ENCODE results near the gene JAKMIP2.
A peak's percentile ranks its signal among the peaks of the same experiment; 100 is the strongest.
"Not testable (repeated sequence)": the region's sequence is repeated elsewhere in the genome, so short reads cannot be mapped to it uniquely, and the experiment has no call there.

JAKMIP2 gene

DNA sequence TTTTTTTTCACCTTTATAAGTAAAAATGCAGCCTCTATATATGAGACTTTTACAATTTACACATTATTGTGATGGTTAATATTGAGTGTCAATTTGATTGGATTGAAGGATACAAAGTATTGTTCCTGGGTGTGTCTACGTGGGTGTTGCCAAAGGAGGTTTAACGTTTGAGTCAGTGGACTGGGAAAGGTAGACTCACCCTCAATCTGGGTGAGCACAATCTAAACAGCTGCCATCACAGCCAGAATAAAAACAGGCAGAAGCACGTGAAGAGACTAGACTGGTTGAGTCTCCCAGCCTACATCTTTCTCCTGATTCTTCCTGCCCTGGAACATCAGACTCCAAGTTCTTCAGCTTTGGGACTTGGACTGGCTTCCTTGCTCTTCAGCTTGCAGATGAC is 139.9 kb downstream of the JAKMIP2 start:
- DNase-seq = no peak

DNA sequence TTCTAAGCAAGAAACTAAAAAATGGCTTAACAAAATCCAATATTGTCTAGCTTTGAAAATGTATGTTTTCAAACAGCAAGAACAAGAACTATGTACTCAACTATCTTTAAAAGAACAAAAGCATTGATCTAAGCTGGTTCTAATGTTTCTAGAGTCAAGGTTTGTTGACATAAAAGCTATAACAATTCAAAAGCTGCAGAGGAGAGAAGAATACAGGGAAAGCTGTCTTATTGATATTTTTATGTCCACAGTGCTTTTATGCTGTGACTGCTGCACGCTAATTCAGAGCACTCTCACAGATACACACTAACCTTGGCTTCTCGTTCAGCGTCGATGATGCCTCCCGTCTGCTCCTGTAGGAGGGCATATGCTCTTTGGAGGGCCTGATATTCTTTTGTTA is 143.2 kb downstream of the JAKMIP2 start:
- no peak for DNase-seq

DNA sequence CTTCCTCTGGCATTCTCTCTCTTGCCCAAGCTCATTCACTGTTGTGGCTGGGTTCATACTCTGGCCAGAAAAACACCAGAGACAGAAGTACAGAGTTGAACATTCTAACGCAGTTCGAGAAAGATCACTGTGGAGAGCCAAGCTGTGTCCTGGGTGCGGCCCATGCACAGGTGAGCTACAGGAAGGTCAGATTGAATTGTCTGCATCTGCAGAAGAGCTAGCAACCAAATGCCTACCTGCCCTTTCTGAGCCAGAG is 145.9 kb downstream of the JAKMIP2 start:
- DNase-seq = no peak

DNA sequence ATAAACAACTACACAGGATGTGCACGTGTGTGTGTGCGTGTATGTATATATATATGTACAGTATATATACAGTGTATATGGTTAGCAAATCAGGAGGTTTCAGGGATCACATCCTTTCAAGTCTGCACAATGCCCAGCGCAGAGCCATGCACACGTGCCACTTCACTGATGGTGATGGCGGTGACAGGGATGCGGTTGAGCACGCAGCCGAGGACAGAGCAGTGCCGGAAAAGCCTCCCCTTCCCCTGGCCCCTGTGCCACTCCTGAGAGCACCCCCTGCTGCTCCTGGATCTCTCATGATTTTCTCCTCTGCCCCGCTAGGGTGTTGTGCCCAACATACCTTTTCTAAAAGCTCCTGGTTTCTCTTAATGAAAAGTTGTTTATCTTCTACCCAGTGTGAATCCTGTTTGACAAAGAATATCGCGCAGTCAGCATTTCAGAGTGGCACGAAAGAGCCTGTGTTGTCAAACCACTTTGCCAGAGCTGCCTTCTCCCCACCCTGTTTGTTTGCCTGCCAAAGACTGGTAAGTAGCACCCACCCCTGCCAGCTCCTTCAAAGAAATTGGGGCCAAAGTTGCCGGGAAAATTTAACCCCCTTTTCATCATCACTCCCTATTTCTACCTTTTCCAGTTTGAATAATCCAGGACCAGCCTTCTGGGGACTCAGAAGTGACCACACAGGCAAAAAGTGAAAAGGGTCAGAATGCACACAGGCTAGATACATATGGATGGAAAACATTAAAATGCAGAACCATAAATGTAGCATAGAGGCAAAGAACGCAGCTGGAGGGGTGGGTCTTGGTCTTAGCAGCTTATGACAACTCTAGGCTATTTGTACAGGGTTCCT is 146.4 kb downstream of the JAKMIP2 start:
- DNase-seq = no peak

DNA sequence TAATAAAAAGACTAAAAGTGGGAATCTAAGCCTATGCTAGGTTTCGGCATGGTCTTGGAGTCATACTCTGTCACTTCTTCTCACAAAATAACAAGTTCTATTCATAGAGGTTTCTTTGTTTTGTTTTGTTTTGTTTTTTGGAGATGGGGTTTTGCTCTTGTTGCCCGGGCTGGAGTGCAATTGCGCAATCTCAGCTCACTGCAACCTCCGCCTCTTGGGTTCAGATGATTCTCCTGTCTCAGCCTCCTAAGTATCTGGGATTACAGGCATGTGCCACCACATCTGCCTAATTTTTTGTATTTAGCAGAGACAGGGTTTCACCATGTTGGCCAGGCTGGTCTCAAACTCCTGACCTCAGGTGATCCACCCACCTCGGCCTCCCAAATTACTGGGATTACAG is 147.1 kb downstream of the JAKMIP2 start:
- DNase-seq = not testable (repeated sequence)

DNA sequence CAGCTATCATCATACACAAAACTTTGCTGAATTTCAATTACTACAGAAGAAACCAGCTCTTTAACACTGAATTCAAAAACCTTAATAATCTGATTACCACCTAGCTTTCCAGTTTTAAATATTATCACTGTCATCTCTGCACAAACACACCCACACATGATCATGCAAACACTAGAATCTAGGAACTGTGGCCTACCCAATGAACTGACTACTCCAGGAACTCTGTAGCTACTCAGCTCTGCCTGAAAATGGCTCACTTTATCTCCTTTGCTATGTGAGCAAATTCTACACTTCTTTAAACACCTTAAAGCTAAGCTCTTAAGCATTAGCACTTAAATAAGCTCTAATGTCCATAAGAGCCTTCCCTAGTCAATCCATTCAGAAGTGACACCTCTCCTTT is 149.4 kb downstream of the JAKMIP2 start:
- DNase-seq = no peak

DNA sequence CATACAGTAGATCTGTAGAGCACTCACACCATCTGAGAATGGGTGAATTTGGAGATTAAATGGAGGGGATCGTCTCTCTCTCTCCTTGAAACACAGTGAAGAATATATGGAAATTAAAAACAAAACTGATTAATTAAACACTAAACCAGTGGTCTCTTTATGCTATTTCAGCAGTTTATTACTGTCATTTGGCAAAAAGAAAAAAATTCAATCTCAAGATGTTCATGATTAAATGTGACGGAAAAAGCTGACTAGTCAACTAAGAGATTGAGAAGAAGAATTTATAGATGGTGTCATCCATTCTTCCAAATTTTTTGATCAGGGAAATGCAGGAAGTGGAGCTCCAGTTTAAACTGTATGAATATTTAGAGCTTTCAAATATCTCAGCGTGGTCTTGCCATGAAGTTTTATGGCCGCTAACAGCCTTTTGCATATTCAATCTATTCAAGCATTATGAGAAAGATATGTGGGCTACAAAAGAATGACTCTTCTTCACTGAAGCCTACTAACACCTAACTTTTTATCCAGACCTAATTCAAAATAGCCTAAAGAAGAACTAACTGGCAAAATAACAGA is 151.0 kb downstream of the JAKMIP2 start:
- DNase-seq = no peak

DNA sequence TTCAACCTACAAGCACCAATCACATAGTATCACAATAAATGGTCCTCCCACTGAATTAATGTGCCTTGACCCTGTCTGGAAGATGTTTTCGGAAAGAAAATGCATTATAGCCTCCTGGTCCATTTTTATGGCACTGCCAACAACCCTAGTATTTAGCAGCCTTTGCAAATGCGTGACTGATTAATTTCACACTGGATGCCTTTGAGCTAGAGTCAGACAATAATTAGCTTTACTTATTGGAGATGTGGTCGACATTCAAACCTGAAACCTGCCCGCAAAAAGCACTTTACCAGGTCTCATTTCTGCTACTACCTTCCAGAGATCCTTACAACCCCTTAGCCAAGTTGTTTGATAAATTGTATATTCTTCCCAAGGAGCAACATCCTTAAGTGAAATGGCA is 153.3 kb downstream of the JAKMIP2 start:
- DNase-seq = no peak

DNA sequence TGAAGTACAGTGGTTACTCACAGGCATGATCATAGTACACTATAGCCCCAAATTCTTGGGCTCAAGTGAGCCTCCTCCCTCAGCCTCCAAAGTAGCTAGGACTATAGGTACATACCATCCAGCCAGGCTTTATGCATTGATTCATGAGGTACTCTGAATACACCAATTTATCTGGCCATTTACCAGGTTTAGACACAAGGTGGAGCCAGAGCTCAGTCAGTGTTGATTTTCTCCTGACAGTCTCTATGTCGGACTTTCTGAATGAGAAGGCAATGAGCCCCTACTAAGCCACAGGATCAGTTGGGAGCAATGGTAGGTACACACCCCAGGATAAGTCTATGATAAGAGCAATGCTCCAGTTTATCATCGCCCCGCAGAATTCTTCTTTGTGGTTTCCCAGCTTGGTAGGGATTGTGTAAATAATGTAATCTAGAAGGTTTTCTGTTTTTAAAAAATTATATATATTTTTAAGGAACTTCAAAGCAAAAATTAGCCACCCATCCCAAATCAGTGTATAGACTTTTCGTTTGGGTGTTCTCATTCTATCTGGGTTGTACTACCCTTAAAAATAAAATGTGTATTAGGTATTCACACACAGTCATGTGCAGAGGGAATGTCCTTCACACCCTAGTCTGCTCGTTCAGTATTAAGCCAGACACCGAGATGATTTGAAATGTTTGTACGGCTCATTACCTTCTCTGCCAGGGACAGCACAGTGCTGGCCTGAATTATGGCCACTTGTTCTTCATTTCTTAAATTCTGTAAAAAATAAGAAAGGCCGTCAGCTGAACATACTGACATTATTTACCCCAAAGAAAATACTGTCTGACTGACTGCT is 154.3 kb downstream of the JAKMIP2 start:
- DNase-seq = peak; percentile 45

DNA sequence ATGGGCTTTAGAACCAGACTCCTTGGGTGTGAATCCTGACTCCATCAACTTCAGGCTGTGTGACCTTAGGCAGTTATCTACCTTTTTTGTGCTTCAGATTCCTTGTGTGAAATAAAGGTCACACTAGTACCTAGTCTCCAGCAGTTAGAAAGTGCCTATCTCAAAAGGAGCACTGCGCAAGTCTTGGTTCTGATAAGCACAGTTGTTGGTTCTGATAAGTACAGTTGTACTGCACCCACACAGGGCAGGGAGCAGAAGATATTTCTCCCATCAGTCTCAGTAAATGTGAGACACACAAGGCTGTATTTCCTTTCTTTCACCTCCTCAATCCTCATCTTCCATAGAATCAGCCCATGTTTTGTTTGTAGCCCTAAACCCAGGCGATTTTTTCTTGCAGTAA is 156.1 kb downstream of the JAKMIP2 start:
- no peak for DNase-seq

DNA sequence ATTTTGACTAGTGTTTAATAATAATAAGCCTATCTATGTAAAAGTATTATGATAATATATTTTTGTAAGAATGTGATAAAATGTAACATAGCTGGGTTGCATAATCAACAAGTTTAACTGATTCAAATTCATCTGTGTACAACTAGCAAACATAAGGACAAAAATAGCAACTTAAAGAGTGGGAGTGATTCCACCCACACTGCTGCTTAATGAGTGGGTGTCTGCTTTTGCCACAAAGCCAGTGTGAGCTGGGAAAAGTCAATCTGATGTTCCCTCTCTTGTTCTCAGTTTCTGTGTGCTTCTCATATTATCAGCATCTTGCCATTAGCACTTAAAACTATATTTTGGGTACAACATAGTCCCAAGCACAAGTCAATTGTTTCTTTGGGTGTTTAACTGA is 161.5 kb downstream of the JAKMIP2 start:
- no peak for DNase-seq

DNA sequence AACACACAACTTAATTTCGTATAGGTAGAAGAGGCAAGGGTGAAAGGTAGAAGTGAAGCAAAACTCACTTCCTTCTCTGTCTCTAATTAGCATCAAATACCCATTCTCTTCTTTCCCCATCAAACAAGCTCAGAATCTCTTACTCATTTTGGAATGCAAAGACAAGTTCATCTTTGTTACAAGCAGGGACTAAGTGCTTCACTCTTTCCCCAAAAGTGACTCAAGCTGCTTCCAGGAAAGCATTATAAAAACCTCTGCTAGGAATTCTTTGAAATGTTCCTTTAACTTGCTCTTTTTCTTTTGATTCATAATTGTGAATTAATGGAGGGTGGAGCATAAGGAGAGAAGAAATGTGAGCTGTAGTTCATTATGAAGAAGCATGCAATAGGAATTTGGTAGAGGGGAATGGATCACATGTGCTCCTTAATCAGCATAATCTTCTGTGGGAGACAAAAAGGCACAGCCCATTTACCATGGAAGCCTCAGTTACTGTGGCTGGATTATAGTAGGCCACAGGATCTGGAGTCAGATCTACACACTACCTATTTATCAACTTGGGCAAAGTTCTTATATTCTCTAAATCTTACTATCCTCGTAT is 163.1 kb downstream of the JAKMIP2 start:
- no peak for DNase-seq

DNA sequence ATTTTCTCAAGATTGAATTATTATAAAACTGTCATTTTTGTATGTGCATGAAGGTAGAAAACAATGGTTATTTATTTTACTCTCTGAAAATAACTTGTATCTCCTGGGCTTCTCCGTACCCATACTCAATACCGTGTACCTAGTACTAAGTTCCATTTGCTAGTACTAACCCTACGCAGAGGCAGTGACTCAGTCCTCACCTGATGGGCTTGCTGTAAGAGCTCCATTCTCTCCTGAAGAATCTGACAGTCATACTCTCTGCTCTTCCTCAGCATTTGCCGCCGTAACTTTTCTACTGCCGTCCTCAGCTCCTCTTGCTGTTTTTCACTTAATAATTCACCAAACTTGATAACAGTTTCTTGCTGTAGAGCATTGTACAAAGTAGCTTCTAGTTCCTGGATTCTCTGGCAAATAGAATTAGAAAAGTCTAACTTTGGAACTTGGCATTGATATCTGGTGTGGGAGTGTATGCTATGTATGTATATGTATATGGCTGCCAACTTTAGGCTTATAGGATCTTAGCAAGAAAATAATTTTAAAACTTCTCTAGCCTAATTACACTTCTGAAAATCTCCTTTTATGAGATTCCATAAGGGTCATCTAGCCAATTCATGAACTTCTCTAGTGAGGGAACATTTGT is 164.7 kb downstream of the JAKMIP2 start:
- DNase-seq = no peak

DNA sequence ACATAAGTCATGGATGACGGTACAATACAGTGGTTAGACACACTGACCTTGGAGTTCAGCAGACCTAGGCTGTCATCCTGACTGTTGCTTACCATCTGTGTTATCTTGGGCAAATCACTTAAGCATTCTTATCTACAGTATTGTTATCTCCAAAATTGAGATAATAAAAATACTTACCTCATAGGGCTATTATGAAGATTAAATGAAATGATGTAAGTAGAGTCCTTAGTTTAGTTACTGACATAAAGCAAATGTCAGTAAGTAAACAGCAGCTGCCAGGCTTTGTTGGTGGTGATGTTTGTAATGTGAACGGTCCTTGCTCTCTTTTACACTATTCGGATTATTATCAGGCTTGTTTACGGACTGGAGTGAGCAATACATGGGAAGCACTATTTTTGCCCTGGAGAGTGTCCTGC is 165.3 kb downstream of the JAKMIP2 start:
- no peak for DNase-seq

DNA sequence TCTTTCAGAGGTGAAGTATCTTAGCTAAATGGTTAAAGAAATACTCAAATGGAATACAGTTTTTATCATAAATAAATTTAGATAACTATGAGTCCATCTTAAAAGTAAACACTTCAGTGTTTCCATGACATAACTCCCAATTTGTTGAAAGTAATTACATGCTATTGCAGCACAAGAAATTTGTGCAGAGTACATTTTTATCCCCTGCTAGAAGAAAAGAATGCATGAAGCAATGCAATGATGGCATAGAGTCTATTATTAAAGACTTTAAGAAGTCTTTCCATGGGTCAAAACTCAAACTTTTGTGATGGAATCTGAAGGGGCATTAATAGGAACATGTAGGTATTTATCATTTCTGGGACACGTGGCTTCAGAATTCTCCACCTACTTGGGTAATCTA is 166.1 kb downstream of the JAKMIP2 start:
- DNase-seq = no peak

DNA sequence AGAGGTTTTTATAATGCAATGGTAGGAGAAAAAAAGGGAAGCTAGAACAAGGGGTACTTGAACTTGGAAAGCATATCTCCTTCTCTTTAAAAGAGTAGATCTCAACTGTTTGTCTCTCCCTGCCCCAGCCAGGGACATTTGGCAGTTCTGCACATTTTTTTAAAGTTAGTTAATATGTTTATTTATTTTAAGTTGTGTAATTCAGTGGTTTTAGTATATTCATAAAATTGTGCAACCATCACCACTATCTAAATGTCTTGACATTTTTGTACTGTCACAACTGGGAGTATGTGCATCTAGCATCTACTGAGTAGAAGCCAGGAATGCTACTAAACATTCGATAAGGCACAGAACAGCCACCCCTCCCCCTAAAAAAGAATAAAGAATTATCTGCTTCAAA is 169.2 kb downstream of the JAKMIP2 start:
- DNase-seq = no peak

DNA sequence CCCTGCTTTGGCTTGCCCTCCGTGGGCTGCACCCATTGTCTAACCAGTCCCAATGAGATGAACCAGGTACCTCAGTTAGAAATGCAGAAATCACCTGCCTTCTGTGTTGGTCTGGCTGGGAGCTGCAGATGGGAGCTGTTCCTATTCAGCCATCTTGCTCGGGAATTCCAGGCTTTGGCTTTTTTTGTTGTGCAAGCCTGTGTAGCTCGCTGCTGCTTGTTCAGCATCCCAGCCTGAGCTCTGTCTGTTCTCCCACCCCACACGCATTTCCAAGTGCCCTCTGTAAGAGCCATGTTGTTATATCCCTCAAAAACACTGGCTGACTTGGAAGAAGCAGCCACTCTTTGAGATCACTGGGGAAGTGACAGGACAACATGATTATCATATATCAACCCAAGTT is 171.0 kb downstream of the JAKMIP2 start:
- DNase-seq = no peak

DNA sequence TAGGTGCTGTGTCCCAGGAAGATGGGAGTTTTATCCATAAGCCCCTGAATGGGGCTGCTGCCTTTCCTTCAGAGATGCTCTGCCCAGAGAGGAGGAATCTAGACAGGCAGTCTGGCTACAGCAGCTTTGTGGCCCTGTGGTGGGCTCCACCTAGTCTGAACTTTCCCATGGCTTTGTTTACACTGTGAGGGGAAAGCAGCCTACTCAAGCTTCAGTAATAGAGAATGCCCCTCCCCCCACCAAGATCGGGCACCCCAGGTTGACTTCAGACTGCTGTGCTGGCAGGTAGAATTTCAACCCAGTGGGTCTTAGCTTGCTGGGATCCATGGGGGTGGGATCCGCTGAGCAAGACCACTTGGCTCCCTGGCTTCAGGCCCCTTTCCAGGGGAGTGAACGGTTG is 171.7 kb downstream of the JAKMIP2 start:
- no peak for DNase-seq

DNA sequence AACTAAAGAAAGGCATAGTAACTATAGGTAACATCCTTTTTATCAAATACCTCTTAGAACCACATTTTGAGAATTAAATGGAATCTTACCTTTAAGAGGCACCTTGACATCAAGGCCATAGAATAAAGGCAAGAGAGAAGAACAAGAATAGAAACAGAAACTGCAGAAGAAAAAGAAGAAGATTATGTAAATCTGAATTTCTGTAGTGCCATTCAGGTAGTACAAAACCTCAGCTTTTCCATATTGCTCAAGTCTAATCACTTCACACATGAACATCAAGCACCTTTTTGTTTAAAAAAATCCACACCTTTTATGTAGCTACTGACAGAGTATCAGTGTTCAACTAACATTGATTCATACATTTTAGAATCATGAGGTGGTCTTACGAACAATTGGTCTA is 180.9 kb downstream of the JAKMIP2 start:
- no peak for DNase-seq

DNA sequence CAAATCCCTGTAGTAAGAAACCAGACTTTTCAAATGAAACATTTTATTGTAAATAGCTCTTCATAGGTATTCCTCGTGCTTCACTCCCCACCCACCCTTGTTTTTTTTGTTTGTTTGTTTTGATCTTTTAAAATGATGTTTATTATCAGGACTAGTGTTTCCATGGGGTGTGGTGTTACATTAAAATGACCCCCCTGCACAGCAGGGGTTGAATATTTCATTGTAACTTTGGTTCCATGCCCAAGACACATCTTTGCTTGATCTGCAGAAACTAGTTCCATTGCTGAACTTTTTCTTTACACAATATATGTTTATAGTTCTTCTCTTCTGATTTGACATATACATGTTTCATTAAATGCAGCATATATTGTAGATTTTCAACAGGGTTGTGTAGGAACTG is 191.4 kb downstream of the JAKMIP2 start:
- DNase-seq = no peak

DNA sequence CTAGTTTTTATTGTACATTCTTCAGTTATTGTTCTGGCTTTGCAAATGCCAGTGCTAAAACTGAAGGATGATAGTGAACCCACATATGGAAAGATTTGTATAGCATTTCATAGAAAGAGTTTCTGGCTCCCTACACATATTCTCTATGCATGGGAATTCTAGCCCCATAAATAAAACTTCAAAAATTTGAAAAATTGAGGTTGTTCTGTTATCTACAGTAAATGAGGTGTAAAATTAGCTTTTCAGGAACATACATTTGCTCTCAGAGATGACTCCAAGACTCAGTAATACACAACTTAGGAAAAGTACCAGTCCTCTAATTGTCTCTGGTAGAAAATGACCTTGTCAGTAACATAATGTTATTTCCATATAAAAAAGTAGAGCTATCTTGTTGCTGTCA is 192.4 kb downstream of the JAKMIP2 start:
- no peak for DNase-seq

DNA sequence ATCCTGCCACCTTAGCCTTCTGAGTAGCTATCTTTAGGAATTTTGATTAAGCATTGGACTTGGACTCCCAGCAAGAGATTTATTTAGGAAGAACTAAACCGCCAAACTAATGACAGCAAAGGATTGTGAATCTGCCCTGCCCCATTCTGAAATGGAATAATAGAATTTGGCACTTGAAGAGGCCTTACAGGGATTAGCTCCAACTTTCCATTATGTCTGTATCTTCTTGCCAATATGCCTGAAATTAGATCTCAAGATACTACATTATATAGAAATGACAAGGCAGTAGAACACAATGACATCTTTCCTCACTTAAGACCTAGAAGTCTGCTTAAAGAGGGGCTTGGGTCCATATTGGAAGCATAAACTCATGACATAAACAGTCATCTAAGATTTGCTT is 195.7 kb downstream of the JAKMIP2 start:
- no peak for DNase-seq

DNA sequence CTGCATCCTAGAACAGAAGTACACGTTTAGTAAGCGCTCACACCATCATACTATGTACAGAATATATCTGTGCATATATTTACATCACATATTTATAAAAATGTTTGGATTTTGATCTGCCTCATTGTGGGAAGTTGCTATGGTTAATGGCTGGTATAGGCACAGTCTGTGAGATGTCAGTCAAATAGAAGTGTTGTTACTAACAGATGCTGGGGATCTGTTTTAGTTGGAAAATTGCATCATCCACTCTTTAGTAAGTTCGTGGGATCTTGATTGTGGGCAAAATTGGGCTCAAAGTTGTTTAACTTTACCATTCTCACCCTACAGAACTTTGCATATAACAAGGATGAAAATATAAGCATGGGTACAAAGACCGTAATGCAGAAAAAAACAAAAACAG is 196.3 kb downstream of the JAKMIP2 start:
- DNase-seq = no peak
